Loucy (cell line): ENCODE results near the gene CSF1.

ENCODE experiments used
- H2AFZ ChIP-seq: fragments of 200-600 bp; sonication (generic); 2 replicates; pipeline ENCODE4 v1.6.0; 2016; ENCODE audit warnings: antibody characterized with exemption, mild to moderate bottlenecking, low read length, moderate library complexity
- H3F3A ChIP-seq: fragments of 200-600 bp; 2 replicates; pipeline ENCODE4 v1.6.0; 2016; ENCODE audit warnings: antibody characterized with exemption, low read depth, mild to moderate bottlenecking
- H3K27me3 ChIP-seq: fragments of 200-600 bp; sonication (generic); 2 replicates; pipeline ENCODE4 v1.6.1; 2014; ENCODE audit warnings: low read length, mild to moderate bottlenecking; ENCODE audit not compliant: insufficient read depth, poor library complexity, severe bottlenecking
- H3K36me3 ChIP-seq: fragments of 200-600 bp; sonication (generic); 2 replicates; pipeline ENCODE4 v1.6.1; 2016; ENCODE audit warnings: low read length; ENCODE audit not compliant: insufficient read depth
- H3K4me1 ChIP-seq: fragments of 200-600 bp; sonication (generic); 2 replicates; pipeline ENCODE4 v1.5.1; 2014; ENCODE audit warnings: low read length, mild to moderate bottlenecking; ENCODE audit not compliant: insufficient read depth, poor library complexity, severe bottlenecking
- H3K4me2 ChIP-seq: fragments of 200-600 bp; sonication (generic); 2 replicates; pipeline ENCODE4 v1.6.0; 2014; ENCODE audit warnings: antibody characterized with exemption, low read length, low read depth, mild to moderate bottlenecking; ENCODE audit not compliant: poor library complexity, severe bottlenecking
- H3K4me3 ChIP-seq: fragments of 200-600 bp; sonication (generic); 2 replicates; pipeline ENCODE4 v1.5.1; 2014; ENCODE audit warnings: low read length, mild to moderate bottlenecking, mixed read lengths; ENCODE audit not compliant: poor library complexity, severe bottlenecking
- H3K79me2 ChIP-seq: fragments of 200-600 bp; sonication (generic); 2 replicates; pipeline ENCODE4 v1.6.1; 2014; ENCODE audit warnings: low read length; ENCODE audit not compliant: insufficient read depth
- H3K9ac ChIP-seq: fragments of 200-600 bp; sonication (generic); 2 replicates; pipeline ENCODE4 v1.6.0; 2014; ENCODE audit warnings: mild to moderate bottlenecking, low read depth, low read length, moderate library complexity; ENCODE audit not compliant: poor library complexity, severe bottlenecking
- H3K9me2 ChIP-seq: fragments of 200-600 bp; sonication (generic); replicated peaks from 2 replicates; pipeline ENCODE4 v1.6.1; 2016; ENCODE audit warnings: low read depth, low read length, mixed read lengths
- H3K9me3 ChIP-seq: fragments of 200-600 bp; sonication (generic); 2 replicates; pipeline ENCODE4 v1.6.1; 2014; ENCODE audit warnings: mild to moderate bottlenecking, antibody characterized with exemption, low read length, low read depth; ENCODE audit not compliant: insufficient read depth
- H4K20me1 ChIP-seq: fragments of 200-600 bp; sonication (generic); 2 replicates; pipeline ENCODE4 v1.6.0; 2014; ENCODE audit warnings: antibody characterized with exemption, low read length, mild to moderate bottlenecking; ENCODE audit not compliant: insufficient read depth, poor library complexity, severe bottlenecking
- CTCF ChIP-seq: fragments of 200-600 bp; sonication (generic); conservative IDR thresholded peaks from 2 replicates; pipeline ENCODE4 v1.5.1; 2014; ENCODE audit warnings: mild to moderate bottlenecking, antibody characterized with exemption, low read length
- EZH2phosphoT487 ChIP-seq: fragments of 200-600 bp; IDR thresholded peaks from 2 replicates; pipeline ENCODE4 v1.6.1; 2018; ENCODE audit warnings: antibody characterized with exemption, mild to moderate bottlenecking, moderate library complexity, borderline replicate concordance

The CSF1 gene

GRCh38 chr1:109889094-109889493, 21.6 kb upstream of the CSF1 start:
- no peaks in the 10 kb centered on the region for H4K20me1 ChIP-seq
- no peak overlapping the region for H3K9ac ChIP-seq
- H3K4me3 ChIP-seq, result no peak overlapping the region
- H3K36me3 ChIP-seq, result no peaks in the 10 kb centered on the region
- H3F3A ChIP-seq, result no peaks in the 10 kb centered on the region
- no peaks in the 10 kb centered on the region for H3K9me3 ChIP-seq
- no peak overlapping the region for H3K4me2 ChIP-seq
- TF ChIP-seq EZH2phosphoT487 (no peak), CTCF (no peak)
- no peaks in the 10 kb centered on the region for H3K9me2 ChIP-seq
- H3K79me2 ChIP-seq, result no peaks in the 10 kb centered on the region
- H3K4me1 ChIP-seq, result no peaks in the 10 kb centered on the region
- H3K27me3 ChIP-seq, result no peaks in the 10 kb centered on the region
- H2AFZ ChIP-seq, result no peak overlapping the region

- H2AFZ ChIP-seq, result no peak overlapping the region
- no peaks in the 10 kb centered on the region for H3K9me3 ChIP-seq
- H3F3A ChIP-seq, result no peaks in the 10 kb centered on the region
- H4K20me1 ChIP-seq, result no peaks in the 10 kb centered on the region
- H3K9me2 ChIP-seq, result no peaks in the 10 kb centered on the region
- no peak overlapping the region for H3K4me2 ChIP-seq
- peaks cover 2% of the 10 kb centered on the region for H3K4me1 ChIP-seq
- no peaks in the 10 kb centered on the region for H3K27me3 ChIP-seq
- no peaks in the 10 kb centered on the region for H3K36me3 ChIP-seq
- H3K79me2 ChIP-seq, result no peaks in the 10 kb centered on the region
- no peak overlapping the region for H3K4me3 ChIP-seq
- TF ChIP-seq CTCF (no peak), EZH2phosphoT487 (no peak)
- H3K9ac ChIP-seq, result no peak overlapping the region
Measured at GRCh38 chr1:109890115-109890953, 20.3 kb upstream of the CSF1 start.

GRCh38 chr1:109891930-109892329, 18.7 kb upstream of the CSF1 start:
- Histone ChIP-seq H2AFZ (no peak overlapping the region), H3K9me3 (no peaks in the 10 kb centered on the region), H3K4me1 (peaks cover 14% of the 10 kb centered on the region), H3K9ac (no peak overlapping the region), H3K36me3 (no peaks in the 10 kb centered on the region), H3K9me2 (no peaks in the 10 kb centered on the region), H3K4me3 (no peak overlapping the region), H4K20me1 (no peaks in the 10 kb centered on the region), H3K27me3 (no peaks in the 10 kb centered on the region), H3K4me2 (no peak overlapping the region), H3F3A (no peaks in the 10 kb centered on the region), H3K79me2 (no peaks in the 10 kb centered on the region)
- no peak for TF ChIP-seq EZH2phosphoT487
- TF ChIP-seq CTCF, result no peak
